Gastroesophageal sphincter (tissue), 3 donors: ENCODE data around the gene UTP20.

ENCODE experiments used
- POLR2A ChIP-seq, 2 donors: fragments of 450-650 bp; IDR thresholded peaks; one replicate each; pipeline ENCODE4 v1.6.1; 2017; ENCODE audit warnings: antibody characterized with exemption in 2 of 2, mild to moderate bottlenecking in 2 of 2, moderate library complexity in 1 of 2
- TF ChIP-seq, protein P1 (sequence below), 4 experiments: fragments of 200-600 bp in 2 of 4; fragments of 450-650 bp in 2 of 4; sonication (generic) in 1 of 4; IDR thresholded peaks; one replicate each; pipeline ENCODE4 v1.5.1; 2017 to 2019; ENCODE audit warnings: antibody characterized with exemption in 4 of 4, mild to moderate bottlenecking in 2 of 4, moderate library complexity in 2 of 4

- TF ChIP-seq, protein P1, sequence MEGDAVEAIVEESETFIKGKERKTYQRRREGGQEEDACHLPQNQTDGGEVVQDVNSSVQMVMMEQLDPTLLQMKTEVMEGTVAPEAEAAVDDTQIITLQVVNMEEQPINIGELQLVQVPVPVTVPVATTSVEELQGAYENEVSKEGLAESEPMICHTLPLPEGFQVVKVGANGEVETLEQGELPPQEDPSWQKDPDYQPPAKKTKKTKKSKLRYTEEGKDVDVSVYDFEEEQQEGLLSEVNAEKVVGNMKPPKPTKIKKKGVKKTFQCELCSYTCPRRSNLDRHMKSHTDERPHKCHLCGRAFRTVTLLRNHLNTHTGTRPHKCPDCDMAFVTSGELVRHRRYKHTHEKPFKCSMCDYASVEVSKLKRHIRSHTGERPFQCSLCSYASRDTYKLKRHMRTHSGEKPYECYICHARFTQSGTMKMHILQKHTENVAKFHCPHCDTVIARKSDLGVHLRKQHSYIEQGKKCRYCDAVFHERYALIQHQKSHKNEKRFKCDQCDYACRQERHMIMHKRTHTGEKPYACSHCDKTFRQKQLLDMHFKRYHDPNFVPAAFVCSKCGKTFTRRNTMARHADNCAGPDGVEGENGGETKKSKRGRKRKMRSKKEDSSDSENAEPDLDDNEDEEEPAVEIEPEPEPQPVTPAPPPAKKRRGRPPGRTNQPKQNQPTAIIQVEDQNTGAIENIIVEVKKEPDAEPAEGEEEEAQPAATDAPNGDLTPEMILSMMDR (IDR thresholded peaks at IDR 0.05), result no peak
- TF ChIP-seq POLR2A (IDR thresholded peaks at IDR 0.05), result no peak
Measured at GRCh38 chr12:101368016-101368415, 88.1 kb downstream of the UTP20 start.
